ENCODE results near the gene SCGN.

GRCh38 chr6:25640446-25640845 lies 11.6 kb upstream of the SCGN start:
- TF ChIP-seq ARNT (IDR thresholded peaks at IDR 0.05) (no peak), AFF4 (CRISPR knock-in tag; IDR thresholded peaks at IDR 0.05) (no peak), POLR2A (conservative IDR thresholded peaks at IDR 0.05) (no peak), ZNF143 (CRISPR knock-in tag; IDR thresholded peaks at IDR 0.05) (no peak), CREM (IDR thresholded peaks at IDR 0.05; ENCODE audit: low read depth) (no peak), ZNF41 (CRISPR knock-in tag; conservative IDR thresholded peaks at IDR 0.05) (no peak), MYBL2 (IDR thresholded peaks at IDR 0.05; ENCODE audit: low read depth) (no peak), MYBL2 (CRISPR knock-in tag; IDR thresholded peaks at IDR 0.05; ENCODE audit: borderline replicate concordance) (no peak)

Data from K562 (cell line).